Colonic mucosa (tissue), 4 donors: ENCODE measurements around the gene BCL2L1. TPM values are rescaled to one million over a fixed set of nuclear protein-coding genes. Genes with fewer than 3 reads are reported as not detected.
A peak's percentile ranks its signal among the peaks of the same experiment; 100 is the strongest.

Source experiments
- DNase-seq: peaks from one replicate; pipeline ENCODE4 v3.0.0-alpha.2; 2020
- H3K27ac ChIP-seq: fragments of 200-600 bp; one replicate; pipeline ENCODE4 v1.8.0; 2021
- H3K27me3 ChIP-seq: fragments of 200-600 bp; one replicate; pipeline ENCODE4 v1.8.0; 2021
- H3K36me3 ChIP-seq: fragments of 200-600 bp; one replicate; pipeline ENCODE4 v1.8.0; 2021
- H3K4me1 ChIP-seq: fragments of 200-600 bp; one replicate; pipeline ENCODE4 v1.8.0; 2021; ENCODE audit warnings: mild to moderate bottlenecking
- H3K4me3 ChIP-seq: fragments of 200-600 bp; one replicate; pipeline ENCODE4 v1.8.0; 2021
- H3K9ac ChIP-seq, 2 donors: one replicate each; pipeline ENCODE4 v1.7.0; 2013; ENCODE audit warnings: control low read depth in 2 of 2, low read depth in 2 of 2, low read length in 2 of 2
- H3K9me3 ChIP-seq: fragments of 200-600 bp; one replicate; pipeline ENCODE4 v1.8.0; 2021
- intact Hi-C: fragments of 100-400 bp; cut with DNase I; formaldehyde crosslinking; loops from one replicate; pipeline ENCODE4 v1.14.1; 2022
- total RNA-seq, 2 donors: library from RNA; stranded (reverse); fragmentation: NEBNext Ultra II Directional in 1 of 2; extraction: Animal tissue kit (Norgen Biotek cat#: 25700) in 1 of 2; gene quantifications; one replicate each; pipeline ENCODE4 v1.2.1, GENCODE V29; 2021
- TF ChIP-seq, protein P1 (sequence below): fragments of 200-600 bp; IDR thresholded peaks from one replicate; pipeline ENCODE4 v1.8.0; 2022; ENCODE audit warnings: antibody characterized with exemption, mild to moderate bottlenecking
- donor health status: healthy.
- donor health status: DM: no; HTN: no; CAD: no.
- donor health status: DM: no; HTN: no; CAD: no.

BCL2L1 gene
- total RNA-seq, 2 donors from 2014 or later = 55.9 to 59.4 TPM

DNA sequence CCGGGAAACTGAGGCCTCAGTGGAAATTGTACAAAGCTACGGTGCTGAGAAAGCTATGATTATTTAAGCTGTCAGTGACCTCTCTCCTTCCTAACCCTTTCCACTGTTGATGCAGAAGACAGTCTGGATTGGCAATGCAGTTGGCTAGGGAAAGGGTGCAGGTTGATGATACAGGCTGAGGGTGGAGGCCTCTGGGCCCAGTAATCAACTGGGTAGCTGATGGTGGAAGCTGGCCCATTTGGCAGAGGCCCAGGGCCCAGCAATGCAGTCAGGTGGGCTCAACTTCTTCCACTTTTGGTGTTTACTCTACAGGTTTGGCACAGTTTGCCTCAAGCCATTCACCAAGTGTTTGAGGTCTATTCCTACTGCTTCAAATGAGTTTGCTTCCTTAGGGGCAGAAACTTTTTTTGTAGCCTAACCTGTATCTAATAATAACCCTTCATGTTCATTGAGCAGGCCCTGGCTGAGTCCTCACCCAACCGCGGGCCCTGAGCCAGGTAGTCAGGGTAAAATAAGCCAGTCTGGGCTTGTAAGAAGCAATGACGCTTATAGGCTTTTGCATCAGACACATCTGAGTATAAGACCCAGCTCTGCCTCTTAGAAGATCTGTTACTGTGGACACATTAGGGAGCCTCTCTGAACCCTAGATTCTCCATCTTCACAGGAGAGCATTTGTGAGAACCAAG is 12.1 kb downstream of the BCL2L1 start:
- no peaks in the 10 kb centered on the region for H3K27me3 ChIP-seq
- H3K9me3 ChIP-seq = no peaks in the 10 kb centered on the region
- no peak for DNase-seq
- no peaks in the 10 kb centered on the region for H3K36me3 ChIP-seq
- H3K4me3 ChIP-seq = no peak overlapping the region
- TF ChIP-seq, protein P1, sequence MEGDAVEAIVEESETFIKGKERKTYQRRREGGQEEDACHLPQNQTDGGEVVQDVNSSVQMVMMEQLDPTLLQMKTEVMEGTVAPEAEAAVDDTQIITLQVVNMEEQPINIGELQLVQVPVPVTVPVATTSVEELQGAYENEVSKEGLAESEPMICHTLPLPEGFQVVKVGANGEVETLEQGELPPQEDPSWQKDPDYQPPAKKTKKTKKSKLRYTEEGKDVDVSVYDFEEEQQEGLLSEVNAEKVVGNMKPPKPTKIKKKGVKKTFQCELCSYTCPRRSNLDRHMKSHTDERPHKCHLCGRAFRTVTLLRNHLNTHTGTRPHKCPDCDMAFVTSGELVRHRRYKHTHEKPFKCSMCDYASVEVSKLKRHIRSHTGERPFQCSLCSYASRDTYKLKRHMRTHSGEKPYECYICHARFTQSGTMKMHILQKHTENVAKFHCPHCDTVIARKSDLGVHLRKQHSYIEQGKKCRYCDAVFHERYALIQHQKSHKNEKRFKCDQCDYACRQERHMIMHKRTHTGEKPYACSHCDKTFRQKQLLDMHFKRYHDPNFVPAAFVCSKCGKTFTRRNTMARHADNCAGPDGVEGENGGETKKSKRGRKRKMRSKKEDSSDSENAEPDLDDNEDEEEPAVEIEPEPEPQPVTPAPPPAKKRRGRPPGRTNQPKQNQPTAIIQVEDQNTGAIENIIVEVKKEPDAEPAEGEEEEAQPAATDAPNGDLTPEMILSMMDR = no peak
- no peak overlapping the region for H3K9ac ChIP-seq
- intact Hi-C loops = no loop called here
- peaks cover 30% of the 10 kb centered on the region for H3K4me1 ChIP-seq
- no peak overlapping the region for H3K27ac ChIP-seq

GRCh38 chr20:31709939-31710338 is 12.7 kb downstream of the BCL2L1 start:
- H3K9ac ChIP-seq = no peak overlapping the region
- no peaks in the 10 kb centered on the region for H3K27me3 ChIP-seq
- no peaks in the 10 kb centered on the region for H3K36me3 ChIP-seq
- H3K27ac ChIP-seq = no peak overlapping the region
- H3K4me3 ChIP-seq = no peak overlapping the region
- H3K9me3 ChIP-seq = no peaks in the 10 kb centered on the region
- TF ChIP-seq, protein P1 = no peak
- intact Hi-C loops = no loop called here
- DNase-seq = peak; percentile 14
- peaks cover 36% of the 10 kb centered on the region for H3K4me1 ChIP-seq

DNA sequence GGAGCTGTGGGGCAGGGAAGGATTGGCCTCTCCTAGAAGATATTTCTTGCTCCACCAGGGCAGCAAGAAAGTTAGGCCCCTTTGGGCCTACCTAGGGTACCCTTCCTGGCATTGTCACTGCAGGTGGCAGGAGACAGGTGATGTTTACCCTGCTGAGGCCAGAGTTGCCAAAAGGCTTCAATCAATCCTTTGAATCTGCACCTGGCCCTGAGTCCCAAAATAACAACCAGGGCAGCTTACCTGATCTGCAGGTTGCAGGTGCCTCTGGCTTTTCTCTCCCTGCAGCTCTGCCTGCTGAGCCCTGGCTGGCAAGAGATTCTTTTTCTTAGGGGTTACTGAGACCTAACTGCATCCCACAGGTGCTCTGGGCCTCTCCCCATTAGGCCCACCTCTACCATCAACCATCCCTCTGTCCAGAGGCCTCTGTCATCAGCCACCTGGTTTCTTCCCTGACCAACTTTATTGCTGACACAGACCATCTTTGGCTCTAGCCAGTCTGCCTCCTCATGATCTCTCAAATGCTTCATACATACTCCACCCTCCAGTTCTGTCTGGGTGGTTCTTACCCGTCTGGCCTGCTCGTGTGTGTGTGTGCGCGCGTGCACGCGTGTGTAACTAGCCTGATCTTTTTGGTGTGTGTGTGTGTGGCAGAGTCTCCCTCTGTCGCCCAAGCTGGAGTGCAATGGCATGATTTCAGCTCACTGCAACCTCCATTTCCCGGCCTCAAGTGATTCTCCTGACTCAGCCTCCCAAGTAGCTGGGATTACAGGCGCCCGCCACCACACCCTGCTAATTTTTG is 13.7 kb downstream of the BCL2L1 start:
- Histone ChIP-seq H3K4me1 (peaks cover 39% of the 10 kb centered on the region), H3K9me3 (no peaks in the 10 kb centered on the region), H3K27ac (peak overlapping the region; percentile 48), H3K9ac (peak overlapping the region in 1 of 2 donors; percentile 68), H3K4me3 (no peak overlapping the region), H3K36me3 (no peaks in the 10 kb centered on the region), H3K27me3 (no peaks in the 10 kb centered on the region)
- intact Hi-C loops = no loop called here
- peak; percentile 28 for DNase-seq
- TF ChIP-seq, protein P1 = no peak

DNA sequence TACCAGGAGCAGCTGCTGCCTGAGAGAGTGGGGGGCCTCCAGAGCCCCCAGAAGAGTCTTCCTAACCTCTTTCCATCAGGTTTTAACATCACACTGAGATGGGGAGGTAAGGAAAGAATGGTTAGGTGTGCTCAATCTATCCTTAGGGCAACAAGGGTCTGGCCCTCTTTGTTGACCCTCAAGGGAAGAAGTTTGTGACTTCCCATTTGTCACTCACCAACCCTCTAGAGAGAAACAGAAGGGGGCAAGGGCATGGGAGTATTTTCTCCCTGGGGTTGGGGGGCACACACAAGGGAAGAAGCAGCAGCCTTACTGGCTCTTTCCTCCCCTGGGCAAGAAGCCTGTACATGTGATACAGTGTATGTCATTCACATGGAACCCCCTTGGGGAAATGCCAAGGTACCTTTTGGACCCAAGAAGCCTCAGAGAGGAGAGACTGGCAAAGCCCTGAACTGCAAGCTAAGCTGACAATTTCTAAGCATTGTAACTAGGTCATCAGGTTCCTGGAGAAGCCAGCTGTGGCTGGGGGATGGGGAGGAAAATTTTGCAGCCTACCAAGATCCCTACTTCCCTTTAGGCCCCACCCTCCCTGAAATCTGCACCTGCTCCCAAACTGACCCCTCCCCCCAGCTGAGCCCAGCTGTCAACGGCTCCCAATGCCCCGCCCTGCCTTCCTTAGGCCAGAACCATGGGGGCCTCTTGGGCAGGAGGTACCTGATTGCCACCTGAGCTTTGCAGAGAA is 14.5 kb downstream of the BCL2L1 start:
- Histone ChIP-seq H3K9ac (peak overlapping the region in 1 of 2 donors; percentile 68), H3K27me3 (no peaks in the 10 kb centered on the region), H3K4me3 (no peak overlapping the region), H3K4me1 (peaks cover 39% of the 10 kb centered on the region), H3K36me3 (no peaks in the 10 kb centered on the region), H3K9me3 (no peaks in the 10 kb centered on the region), H3K27ac (peak overlapping the region; percentile 48)
- TF ChIP-seq, protein P1 = no peak
- DNase-seq = peak; percentile 83
- intact Hi-C loops = no loop called here

GRCh38 chr20:31707258-31707615 is 15.4 kb downstream of the BCL2L1 start:
- Histone ChIP-seq H3K27ac (no peak overlapping the region), H3K4me1 (peaks cover 33% of the 10 kb centered on the region), H3K4me3 (no peak overlapping the region), H3K9me3 (no peaks in the 10 kb centered on the region), H3K9ac (no peak overlapping the region), H3K27me3 (no peaks in the 10 kb centered on the region), H3K36me3 (no peaks in the 10 kb centered on the region)
- DNase-seq = no peak
- intact Hi-C loops = no loop called here
- TF ChIP-seq, protein P1 = no peak
